IPS-18c (cell line): Measurements from ENCODE around the gene CRLF3.
"Not testable (repeated sequence)": the region's sequence is repeated elsewhere in the genome, so short reads cannot be mapped to it uniquely, and the experiment has no call there.

Experiments used
- H3K4me3 ChIP-seq: 2 replicates; pipeline ENCODE4 v1.7.0; 2013; ENCODE audit warnings: low read depth, mild to moderate bottlenecking, low read length, moderate library complexity; ENCODE audit not compliant: insufficient read depth
- H3K9me3 ChIP-seq: one replicate; pipeline ENCODE4 v1.6.1; 2013; ENCODE audit warnings: mild to moderate bottlenecking, low read length, moderate library complexity; ENCODE audit not compliant: control insufficient read depth, insufficient read depth

The CRLF3 gene, protein sequence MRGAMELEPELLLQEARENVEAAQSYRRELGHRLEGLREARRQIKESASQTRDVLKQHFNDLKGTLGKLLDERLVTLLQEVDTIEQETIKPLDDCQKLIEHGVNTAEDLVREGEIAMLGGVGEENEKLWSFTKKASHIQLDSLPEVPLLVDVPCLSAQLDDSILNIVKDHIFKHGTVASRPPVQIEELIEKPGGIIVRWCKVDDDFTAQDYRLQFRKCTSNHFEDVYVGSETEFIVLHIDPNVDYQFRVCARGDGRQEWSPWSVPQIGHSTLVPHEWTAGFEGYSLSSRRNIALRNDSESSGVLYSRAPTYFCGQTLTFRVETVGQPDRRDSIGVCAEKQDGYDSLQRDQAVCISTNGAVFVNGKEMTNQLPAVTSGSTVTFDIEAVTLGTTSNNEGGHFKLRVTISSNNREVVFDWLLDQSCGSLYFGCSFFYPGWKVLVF

DNA sequence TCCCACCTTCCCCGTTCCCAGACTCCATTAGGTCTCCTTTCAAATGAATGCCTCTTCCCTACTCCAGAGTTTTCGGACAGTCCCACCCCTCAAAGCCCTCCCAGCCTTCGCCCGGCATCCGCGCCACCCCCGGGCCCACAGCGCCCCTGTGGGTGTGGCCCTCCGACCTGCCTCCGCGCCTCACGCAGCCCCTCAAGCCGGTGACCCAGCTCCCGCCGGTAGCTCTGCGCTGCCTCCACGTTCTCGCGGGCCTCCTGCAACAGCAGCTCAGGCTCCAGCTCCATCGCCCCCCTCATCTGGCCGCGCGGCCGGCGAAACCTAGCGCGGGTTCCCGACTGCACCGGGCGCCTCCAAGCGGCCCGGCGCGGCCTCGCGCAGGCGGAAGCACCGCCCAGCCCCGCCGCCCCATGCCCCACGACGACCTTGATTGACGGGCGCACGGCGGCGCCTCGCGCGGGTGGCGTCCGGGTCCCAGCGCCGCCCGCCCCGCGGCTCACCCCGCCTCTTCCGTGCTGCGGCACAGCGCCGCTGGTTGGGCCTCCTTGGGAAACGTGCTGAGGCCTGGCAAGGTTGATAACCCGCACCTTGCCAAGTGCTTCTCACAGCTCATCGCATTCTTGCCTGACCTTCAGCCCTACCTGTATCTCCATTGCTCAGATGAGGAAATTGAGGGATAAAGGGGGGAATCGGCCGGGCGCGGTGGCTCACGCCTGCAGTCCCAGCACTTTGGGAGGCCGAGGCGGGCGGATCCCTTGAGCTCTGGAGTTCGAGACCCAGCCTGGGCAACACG, at the start of gene CRLF3:
TSS of gene CRLF3 (minus strand) at position 337 of the 790 bp plus-strand sequence. CDS start at position 296, 41 bp downstream.
- no peaks in the 10 kb centered on the region for H3K9me3 ChIP-seq
- H3K4me3 ChIP-seq, result peak within 1 kb of the TSS; percentile 98

DNA sequence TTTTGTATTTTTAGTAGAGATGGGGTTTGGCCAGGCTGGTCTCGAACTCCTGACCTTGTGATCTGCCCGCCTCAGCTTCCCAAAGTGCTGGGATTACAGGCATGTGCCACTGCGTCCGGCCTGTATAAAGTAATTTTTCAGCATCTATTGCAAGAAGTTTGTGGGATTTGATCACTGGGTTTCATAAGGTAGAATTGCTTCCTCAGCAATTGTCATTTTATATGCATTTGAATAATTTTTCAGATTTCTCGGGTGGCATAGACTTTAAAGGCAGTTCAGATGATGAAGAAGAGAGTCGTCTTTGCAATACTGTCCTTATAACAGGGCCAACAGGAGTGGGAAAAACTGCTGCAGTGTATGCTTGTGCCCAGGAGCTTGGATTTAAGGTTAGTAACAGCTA, 44.5 kb upstream of the CRLF3 start:
- H3K9me3 ChIP-seq, result no peaks in the 10 kb centered on the region
- no peak overlapping the region for H3K4me3 ChIP-seq

DNA sequence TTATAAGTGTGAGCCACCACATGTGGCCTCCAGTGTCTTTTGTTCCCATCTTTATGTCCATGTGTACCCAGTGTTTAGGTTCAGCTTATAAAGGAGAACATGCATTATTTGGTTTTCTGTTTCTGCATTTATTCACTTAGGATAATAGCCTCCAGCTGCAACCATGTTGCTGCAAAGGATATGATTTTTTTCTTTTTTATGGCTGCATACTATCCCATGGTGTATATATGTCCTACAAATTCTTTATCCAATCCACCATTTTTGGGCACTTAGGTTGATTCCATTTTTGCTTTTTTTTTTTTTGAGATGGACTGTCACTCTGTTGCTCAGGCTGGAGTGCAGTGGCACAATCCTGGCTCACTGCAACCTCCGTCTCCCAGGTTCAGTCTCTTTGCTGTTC, 40.1 kb upstream of the CRLF3 start:
- no peak overlapping the region for H3K4me3 ChIP-seq

DNA sequence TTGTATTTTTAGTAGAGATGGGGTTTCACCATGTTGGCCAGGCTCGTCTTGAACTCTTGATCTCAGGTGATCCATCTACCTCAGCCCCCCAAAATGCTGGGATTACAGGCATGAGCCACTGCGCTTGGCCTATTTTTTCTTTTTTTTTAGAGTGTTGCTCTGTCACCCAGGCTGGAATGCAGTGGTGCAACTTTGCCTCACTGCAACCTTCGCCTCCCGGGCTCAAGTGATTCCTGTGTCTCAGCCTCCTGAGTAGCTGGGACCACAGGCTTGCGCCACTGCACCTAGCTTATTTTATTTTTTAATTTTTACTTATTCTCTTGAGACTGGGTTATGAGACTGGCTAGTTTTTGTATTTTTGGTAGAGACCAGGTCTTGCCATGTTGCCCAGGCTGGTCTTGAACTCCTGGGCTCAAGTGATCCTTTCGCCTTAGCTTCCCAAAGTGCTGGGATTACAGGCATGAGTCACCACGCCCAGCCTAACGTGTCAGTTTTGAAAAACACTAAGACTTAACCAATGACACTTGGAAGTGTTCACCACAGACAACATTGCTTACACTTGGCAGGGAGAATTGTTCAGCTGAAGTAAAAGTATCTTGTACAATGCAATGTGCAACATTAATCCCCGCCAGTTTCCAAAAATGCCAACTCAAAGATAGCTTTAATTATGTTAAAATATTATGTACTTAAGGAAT, 34.2 kb upstream of the CRLF3 start:
- Histone ChIP-seq H3K4me3 (no peak overlapping the region), H3K9me3 (no peaks in the 10 kb centered on the region)

More for the DNA sequence above, 40.1 kb upstream of the CRLF3 start:
- H3K9me3 ChIP-seq, result no peaks in the 10 kb centered on the region

DNA sequence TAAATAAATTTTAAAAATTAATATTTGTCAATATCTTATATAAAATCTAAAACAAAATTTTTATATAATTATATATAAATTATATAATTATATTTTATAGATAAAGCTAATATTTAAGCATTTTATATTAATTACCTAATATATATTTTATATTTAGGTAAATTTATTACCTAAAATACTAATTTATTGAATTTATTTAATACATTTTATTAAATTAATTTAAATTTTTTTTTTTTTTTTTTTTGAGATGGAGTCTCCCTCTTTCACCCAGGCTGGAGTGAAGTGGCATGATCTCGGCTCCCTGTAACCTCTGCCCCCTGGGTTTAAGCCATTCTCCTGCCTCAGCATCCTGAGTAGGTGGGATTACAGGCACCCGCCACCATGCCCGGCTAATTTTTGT, 29.7 kb upstream of the CRLF3 start:
- Histone ChIP-seq H3K4me3 (no peak overlapping the region), H3K9me3 (no peaks in the 10 kb centered on the region)

DNA sequence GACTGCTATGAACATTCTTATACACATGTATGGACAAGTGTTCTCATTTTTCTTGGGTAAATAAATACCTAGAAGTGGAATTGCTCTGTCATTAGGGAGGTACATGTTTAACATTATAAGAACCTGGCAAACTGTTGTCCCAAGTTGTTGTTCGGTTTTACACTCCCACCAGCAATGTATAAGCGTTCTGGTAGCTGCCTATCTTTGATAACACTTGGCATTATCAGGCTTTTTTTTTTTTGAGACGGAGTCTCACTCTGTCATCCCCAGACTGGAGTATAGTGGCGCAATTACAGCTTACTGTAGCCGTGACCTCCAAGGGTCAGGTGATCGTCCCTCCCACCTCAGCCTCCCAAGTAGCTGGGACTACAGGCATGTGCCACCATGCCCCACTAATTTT, 23.5 kb upstream of the CRLF3 start:
- Histone ChIP-seq H3K4me3 (no peak overlapping the region), H3K9me3 (no peaks in the 10 kb centered on the region)

DNA sequence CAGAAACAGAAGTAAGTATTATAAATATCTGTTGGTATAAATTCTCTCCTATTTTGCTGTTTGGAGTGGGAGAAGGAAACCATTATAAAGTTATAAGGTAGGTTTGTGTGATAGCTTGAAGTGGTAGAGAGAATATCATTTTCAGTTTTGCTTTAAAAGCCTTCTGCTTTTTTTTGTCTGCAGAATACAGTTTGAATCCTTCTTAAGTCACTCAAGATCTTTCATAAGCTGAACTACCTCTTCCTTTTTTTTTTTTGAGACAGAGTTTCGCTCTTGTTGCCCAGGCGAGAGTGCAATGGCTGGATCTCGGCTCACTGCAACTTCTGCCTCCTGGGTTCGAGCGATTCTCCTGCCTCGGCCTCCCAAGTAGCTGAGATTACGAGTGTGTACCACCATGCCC, 16.3 kb upstream of the CRLF3 start:
- Histone ChIP-seq H3K4me3 (no peak overlapping the region), H3K9me3 (no peaks in the 10 kb centered on the region)

DNA sequence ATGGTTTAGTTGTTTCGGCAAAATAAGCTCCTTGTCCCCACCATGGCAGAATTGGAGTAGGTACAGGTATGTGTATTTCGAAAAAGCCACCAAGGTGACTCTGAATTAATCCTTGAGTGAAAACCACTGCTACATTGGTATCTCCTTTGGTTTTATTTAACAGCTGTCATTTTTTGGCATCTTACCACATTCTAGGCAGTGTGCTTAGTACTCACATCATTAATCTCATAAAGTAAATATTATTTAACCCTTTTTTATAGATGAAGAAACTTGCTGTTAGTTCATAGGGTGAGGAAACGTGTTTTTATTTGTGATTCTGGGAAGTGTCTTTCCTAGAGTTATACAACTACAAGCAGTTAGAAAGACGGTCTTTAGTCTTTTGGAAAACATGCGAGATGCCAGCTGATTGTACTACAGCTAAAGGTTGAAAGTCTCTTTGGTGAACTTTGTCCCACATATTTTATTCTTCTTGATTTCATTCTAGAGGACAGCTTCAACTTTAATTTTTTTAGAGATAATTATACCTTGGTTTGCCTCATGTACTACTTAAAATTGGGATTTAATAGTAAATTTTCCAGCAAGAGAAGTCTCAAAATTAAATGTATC, 13.8 kb upstream of the CRLF3 start:
- Histone ChIP-seq H3K9me3 (no peaks in the 10 kb centered on the region), H3K4me3 (no peak overlapping the region)

DNA sequence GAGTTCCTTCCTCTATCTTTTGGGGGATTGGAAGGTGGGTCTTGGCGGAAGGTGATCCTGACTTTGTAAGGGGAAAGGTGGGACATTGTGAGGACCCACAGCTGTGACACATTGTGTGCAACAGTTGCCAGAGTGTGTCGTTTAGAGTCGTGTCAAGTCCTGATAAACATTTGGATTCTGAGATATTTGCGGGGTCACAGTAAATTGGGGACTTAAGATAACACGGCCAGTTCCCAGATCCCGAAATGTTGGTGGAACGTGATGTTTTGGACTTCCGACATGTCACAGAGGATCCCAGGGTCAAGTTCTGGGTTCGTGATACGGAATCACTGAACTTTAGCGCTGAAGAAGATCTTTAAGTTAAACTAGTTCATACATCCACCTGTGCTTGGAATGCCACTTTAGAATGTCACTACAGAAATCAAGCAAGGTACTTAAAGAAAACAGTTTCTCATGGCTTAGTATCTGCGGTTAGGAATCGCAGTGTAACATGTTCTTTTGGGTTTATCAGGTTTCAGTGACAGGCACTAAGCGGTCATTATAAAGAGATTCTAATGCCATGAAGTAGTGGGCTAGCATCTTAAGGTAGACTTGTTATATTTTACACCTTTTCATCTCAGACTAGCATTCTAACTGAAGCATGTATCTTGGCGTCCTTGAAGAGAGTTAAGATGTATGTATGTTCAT, 8.1 kb upstream of the CRLF3 start:
- Histone ChIP-seq H3K9me3 (no peaks in the 10 kb centered on the region), H3K4me3 (peak overlapping the region; percentile 98)

DNA sequence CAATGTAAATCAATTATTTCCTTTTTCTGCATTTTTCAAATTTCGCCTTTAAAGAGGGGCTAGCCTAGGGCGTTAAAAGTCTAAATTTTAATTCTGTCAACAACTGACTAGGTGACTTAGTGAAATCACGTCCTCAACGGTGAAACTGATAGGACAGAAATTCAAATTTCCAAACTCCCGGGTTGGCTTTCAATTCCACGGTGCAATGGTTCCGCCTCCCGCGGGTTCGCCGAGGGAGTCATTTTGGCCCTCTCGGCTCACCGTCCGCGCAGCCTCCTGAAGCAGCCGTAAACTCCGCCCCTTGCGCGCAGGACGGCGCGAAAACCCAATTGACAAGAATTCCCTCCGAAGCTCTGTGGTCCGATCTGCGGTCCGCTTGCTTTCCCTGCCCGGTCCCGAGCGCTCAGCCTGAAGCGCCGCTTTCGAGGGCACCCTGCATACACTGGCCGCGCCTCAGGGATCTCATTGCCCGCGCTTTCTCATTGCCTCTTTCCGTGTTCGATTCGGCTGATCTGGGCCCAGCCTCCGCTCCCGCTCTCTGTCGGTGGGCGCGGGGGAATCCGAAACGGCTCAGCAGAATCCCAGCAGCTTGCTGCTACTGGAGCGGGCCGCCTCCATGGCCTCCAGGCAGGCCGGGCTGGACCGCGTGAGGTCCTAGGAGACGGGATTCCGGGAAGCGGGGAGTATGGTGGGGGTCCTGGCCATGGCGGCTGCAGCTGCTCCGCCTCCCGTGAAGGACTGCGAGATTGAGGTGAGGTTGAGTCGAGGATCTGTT, 7.4 kb upstream of the CRLF3 start, which contains the start of gene ATAD5:
TSS of gene ATAD5 (plus strand) at position 304 of the 775 bp plus-strand sequence. CDS start at position 686, 382 bp downstream.
- H3K4me3 ChIP-seq, result peak within 1 kb of the TSS; percentile 98
- H3K9me3 ChIP-seq, result no peaks in the 10 kb centered on the region

DNA sequence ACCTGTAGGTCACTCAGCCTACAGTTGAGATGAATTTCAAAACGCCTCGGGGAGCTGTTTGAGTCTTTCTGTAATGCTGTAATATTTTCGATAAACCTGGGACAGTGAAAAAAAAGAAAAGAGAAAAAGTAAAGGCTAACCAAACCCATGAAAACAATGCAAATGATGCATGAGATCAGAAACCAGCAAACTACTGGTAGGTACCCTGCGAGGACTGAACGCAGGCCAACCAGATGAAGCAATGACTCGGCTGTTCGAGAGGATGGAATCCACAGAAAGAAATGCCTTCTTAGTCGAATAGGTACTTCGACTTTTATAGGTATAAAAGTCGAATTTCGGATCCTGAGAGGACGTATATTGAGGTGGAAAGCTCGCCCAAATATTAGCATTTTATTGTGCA, 6.8 kb upstream of the CRLF3 start:
- Histone ChIP-seq H3K9me3 (no peaks in the 10 kb centered on the region), H3K4me3 (peak overlapping the region; percentile 98; the same call in 1 of the 2 replicates)

DNA sequence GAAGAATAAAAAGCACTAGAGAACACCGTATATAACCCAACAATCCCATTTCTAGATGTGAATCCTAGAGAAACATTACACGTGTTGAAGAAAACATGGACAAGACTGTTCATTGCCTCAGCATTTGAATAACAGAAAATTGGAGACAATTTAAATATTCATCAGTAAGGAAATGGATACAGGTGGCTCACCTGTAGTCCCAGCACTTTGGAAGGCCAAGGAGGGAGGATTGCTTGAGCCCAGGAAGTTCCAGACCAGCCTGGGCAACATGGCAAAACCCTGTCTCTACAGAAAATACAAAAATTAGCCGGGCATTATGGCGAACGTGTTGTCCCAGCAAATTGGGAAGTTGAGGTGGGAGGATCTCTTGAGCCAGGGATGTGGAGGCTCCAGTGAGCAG, 4.5 kb upstream of the CRLF3 start:
- no peak overlapping the region for H3K4me3 ChIP-seq
- no peaks in the 10 kb centered on the region for H3K9me3 ChIP-seq

DNA sequence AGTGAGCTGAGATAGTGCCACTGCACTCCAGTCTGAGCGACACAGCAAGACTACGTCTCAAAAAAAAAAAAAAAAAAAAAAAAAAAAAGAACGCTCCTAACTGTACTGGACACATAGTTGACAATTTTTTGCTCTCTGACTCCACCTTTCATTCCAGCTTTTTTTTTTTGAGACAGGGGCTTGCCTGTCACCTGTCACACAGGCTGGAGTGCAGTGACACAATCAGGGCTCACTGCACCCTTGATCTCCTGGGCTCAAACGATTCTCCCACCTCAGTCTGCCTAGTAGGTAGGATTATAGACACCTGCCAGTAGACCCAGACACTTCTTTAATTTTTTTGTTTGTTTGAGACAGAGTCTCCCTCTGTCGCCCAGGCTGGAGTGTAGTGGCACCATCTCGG, 2.6 kb upstream of the CRLF3 start:
- Histone ChIP-seq H3K9me3 (no peaks in the 10 kb centered on the region), H3K4me3 (no peak overlapping the region)

DNA sequence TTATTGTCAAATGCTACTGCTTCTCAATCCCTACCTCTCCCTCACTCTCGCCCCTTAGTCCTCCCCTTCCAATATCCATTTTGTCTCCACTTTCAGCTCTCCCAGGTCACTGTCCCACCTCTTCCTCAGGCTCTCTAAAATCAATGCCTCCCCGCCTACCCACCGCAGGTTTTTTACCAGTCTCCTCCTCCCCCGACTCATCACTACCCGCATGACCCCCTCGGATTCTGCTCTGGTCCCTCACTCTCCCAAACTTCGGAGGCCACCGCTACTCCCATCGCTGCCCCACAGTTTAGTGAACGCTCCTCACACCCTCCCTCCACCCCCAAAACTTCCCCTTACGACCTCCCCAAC, 513 bp downstream of the CRLF3 start:
- H3K9me3 ChIP-seq, result no peaks in the 10 kb centered on the region
- H3K4me3 ChIP-seq, result peak overlapping the region; percentile 98

DNA sequence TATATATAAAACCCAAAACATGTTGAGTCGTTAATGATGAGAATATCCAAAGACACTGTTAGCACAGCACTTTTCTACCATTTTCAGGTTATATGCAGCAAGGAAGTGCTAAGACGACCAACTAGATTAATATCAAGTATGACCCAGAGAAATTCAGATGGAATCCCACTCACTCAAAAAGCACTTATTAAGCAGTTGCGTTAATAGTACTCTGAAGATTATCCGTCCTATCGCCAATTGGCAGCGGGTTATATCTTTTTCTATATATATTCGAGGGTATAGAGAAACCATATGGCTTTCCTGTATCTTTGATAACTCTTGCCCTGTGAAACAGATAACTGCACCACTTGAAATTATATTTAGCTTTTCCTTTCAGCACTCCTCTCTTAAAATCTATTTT, 1.1 kb downstream of the CRLF3 start:
- H3K9me3 ChIP-seq, result no peaks in the 10 kb centered on the region

DNA sequence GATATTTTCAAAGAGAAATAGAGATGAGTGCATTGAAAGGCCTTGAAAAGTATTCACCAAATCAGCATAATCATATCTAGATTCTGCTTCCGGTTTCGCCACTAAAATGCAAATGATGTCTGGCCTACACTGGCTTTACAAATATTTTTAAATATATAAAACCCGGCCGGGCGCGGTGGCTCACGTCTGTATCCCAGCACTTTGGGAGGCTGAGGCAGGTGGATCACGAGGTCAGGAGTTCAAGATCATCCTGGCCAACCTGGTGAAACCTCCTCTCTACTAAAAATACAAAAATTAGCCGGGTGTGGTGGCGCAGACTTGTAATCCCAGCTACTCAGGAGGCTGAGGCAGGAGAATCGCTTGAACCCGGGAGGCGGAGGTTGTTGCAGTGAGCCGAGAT, 1.6 kb downstream of the CRLF3 start:
- H3K4me3 ChIP-seq, H3K9me3 ChIP-seq: not testable (repeated sequence)

More for the DNA sequence above, 1.1 kb downstream of the CRLF3 start:
- peak overlapping the region; percentile 98 for H3K4me3 ChIP-seq
